ENCODE results near the gene IQCN. TPM values are rescaled to one million over a fixed set of nuclear protein-coding genes. Genes with fewer than 3 reads are reported as not detected.
A peak's percentile ranks its signal among the peaks of the same experiment; 100 is the strongest.

The IQCN gene
- total and polyA plus RNA-seq, 10 of the 15 experiments (the other 5 are each of a cell fraction or from before 2014, with no cell fraction given) = 0.01 to 0.54 (median 0.23) TPM; not detected in 3

DNA sequence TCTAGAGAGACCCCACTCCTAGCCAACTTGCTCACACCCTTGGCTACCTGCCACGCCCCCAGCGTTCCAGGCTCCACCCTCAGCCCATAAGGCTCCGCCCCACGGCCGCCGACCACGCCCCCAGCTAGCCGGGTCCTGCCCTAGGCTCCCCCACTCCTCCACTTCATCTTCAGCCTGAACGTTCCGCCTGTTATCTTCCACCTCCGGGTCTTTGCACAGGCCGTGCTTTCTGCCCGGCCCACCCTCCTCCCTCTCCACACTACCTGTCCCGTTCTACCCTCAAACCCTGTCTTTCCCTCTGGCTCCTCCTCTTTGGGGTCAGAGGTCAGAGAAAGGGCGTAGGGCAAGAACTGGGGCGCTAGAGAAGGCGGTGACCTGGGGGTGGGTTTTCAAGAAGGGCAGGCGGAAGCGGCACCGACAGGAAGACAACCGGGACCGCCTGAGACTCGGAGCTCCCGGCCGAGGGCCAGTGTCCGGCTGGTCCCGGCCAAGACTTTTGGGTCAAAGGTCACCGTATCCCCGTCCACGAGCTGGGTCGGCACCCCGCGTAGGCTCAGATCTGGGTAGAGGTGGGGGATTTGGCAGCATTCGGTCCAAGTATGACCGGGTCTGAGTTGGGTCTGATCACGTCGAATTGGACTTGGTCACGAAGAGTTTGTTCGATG is 50.3 kb downstream of the IQCN start (continued):
- TF ChIP-seq, protein P1, sequence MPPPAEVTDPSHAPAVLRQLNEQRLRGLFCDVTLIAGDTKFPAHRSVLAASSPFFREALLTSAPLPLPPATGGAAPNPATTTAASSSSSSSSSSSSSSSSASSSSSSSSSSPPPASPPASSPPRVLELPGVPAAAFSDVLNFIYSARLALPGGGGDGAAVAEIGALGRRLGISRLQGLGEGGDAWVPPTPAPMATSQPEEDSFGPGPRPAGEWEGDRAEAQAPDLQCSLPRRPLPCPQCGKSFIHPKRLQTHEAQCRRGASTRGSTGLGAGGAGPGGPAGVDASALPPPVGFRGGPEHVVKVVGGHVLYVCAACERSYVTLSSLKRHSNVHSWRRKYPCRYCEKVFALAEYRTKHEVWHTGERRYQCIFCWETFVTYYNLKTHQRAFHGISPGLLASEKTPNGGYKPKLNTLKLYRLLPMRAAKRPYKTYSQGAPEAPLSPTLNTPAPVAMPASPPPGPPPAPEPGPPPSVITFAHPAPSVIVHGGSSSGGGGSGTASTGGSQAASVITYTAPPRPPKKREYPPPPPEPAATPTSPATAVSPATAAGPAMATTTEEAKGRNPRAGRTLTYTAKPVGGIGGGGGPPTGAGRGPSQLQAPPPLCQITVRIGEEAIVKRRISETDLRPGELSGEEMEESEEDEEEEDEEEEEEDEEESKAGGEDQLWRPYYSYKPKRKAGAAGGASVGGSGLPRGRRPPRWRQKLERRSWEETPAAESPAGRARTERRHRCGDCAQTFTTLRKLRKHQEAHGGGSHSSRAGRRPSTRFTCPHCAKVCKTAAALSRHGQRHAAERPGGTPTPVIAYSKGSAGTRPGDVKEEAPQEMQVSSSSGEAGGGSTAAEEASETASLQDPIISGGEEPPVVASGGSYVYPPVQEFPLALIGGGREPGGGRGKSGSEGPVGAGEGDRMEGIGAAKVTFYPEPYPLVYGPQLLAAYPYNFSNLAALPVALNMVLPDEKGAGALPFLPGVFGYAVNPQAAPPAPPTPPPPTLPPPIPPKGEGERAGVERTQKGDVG (CRISPR knock-in tag; IDR thresholded peaks at IDR 0.05) = no peak
- TF ChIP-seq NR2C1 (IDR thresholded peaks at IDR 0.05) (peak; percentile 93), CREM (IDR thresholded peaks at IDR 0.05; ENCODE audit: low read depth) (no peak), SREBF1 (IDR thresholded peaks at IDR 0.05; ENCODE audit: low read length) (no peak), E2F8 (IDR thresholded peaks at IDR 0.05; ENCODE audit: low read depth, partially characterized antibody) (no peak), LARP7 (IDR thresholded peaks at IDR 0.05) (no peak), MTA2 (IDR thresholded peaks at IDR 0.05; ENCODE audit: low read depth) (peak; percentile 52), ZNF687 (IDR thresholded peaks at IDR 0.05) (peak; percentile 27; the same call in 1 of the 2 replicates), NR2C2 (IDR thresholded peaks at IDR 0.05; ENCODE audit: borderline replicate concordance, control insufficient read depth, insufficient read length, low read depth) (peak; percentile 72)
- TF ChIP-seq, protein P2, sequence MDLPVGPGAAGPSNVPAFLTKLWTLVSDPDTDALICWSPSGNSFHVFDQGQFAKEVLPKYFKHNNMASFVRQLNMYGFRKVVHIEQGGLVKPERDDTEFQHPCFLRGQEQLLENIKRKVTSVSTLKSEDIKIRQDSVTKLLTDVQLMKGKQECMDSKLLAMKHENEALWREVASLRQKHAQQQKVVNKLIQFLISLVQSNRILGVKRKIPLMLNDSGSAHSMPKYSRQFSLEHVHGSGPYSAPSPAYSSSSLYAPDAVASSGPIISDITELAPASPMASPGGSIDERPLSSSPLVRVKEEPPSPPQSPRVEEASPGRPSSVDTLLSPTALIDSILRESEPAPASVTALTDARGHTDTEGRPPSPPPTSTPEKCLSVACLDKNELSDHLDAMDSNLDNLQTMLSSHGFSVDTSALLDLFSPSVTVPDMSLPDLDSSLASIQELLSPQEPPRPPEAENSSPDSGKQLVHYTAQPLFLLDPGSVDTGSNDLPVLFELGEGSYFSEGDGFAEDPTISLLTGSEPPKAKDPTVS (IDR thresholded peaks at IDR 0.05; ENCODE audit: low read depth, low read length) = no peak
- TF ChIP-seq, protein P3, sequence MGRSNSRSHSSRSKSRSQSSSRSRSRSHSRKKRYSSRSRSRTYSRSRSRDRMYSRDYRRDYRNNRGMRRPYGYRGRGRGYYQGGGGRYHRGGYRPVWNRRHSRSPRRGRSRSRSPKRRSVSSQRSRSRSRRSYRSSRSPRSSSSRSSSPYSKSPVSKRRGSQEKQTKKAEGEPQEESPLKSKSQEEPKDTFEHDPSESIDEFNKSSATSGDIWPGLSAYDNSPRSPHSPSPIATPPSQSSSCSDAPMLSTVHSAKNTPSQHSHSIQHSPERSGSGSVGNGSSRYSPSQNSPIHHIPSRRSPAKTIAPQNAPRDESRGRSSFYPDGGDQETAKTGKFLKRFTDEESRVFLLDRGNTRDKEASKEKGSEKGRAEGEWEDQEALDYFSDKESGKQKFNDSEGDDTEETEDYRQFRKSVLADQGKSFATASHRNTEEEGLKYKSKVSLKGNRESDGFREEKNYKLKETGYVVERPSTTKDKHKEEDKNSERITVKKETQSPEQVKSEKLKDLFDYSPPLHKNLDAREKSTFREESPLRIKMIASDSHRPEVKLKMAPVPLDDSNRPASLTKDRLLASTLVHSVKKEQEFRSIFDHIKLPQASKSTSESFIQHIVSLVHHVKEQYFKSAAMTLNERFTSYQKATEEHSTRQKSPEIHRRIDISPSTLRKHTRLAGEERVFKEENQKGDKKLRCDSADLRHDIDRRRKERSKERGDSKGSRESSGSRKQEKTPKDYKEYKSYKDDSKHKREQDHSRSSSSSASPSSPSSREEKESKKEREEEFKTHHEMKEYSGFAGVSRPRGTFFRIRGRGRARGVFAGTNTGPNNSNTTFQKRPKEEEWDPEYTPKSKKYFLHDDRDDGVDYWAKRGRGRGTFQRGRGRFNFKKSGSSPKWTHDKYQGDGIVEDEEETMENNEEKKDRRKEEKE (IDR thresholded peaks at IDR 0.05) = no peak
- TF ChIP-seq, protein P4, sequence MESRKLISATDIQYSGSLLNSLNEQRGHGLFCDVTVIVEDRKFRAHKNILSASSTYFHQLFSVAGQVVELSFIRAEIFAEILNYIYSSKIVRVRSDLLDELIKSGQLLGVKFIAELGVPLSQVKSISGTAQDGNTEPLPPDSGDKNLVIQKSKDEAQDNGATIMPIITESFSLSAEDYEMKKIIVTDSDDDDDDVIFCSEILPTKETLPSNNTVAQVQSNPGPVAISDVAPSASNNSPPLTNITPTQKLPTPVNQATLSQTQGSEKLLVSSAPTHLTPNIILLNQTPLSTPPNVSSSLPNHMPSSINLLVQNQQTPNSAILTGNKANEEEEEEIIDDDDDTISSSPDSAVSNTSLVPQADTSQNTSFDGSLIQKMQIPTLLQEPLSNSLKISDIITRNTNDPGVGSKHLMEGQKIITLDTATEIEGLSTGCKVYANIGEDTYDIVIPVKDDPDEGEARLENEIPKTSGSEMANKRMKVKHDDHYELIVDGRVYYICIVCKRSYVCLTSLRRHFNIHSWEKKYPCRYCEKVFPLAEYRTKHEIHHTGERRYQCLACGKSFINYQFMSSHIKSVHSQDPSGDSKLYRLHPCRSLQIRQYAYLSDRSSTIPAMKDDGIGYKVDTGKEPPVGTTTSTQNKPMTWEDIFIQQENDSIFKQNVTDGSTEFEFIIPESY (IDR thresholded peaks at IDR 0.05) = no peak
